Loucy (cell line): ENCODE measurements around the gene HTRA3.

Source experiments
- CTCF ChIP-seq: fragments of 200-600 bp; sonication (generic); conservative IDR thresholded peaks from 2 replicates; pipeline ENCODE4 v1.5.1; 2014; ENCODE audit warnings: mild to moderate bottlenecking, antibody characterized with exemption, low read length
- EZH2phosphoT487 ChIP-seq: fragments of 200-600 bp; IDR thresholded peaks from 2 replicates; pipeline ENCODE4 v1.6.1; 2018; ENCODE audit warnings: antibody characterized with exemption, mild to moderate bottlenecking, moderate library complexity, borderline replicate concordance

- no peak for TF ChIP-seq CTCF
- no peak for TF ChIP-seq EZH2phosphoT487
Observed at GRCh38 chr4:8250637-8251036, 18.9 kb upstream of the HTRA3 start.
